Heart left ventricle (tissue), 13 donors: ENCODE data around the gene CFP.

Source experiments
- POLR2A ChIP-seq, 2 donors: fragments of 450-650 bp; IDR thresholded peaks; one replicate each; pipeline ENCODE4 v1.6.1; 2017; ENCODE audit warnings: antibody characterized with exemption in 2 of 2, mild to moderate bottlenecking in 2 of 2, moderate library complexity in 2 of 2
- TF ChIP-seq, protein P1 (sequence below), 12 donors: fragments of 200-600 bp; sonication (generic) in 4 of 12; IDR thresholded peaks; one replicate each; pipeline versions ENCODE4 v1.5.0 to v1.8.0; 2018 to 2022; ENCODE audit warnings: antibody characterized with exemption in 12 of 12, mild to moderate bottlenecking in 5 of 12
- donor health status: ischemic (EF 13 %, LVEDD 7.1; RV severe dilation, severe dysfunction).
- donor health status: DM: no; HTN: yes; CAD: no.
- donor health status: DM: no; HTN: no; CAD: no.
- donor health status: ischemic (EF 25% LVEDD 6.9; RV normal size, moderate dysfunction).
- donor health status: ischemic (EF 25% LVEDD 5.7; RV mildly dilated, moderate dysfunction).
- donor health status: ischemic (EF 35%, LVEDD 5.7; RV mildly dilated, moderate dysfunction).
- donor health status: nonischemic (EF 11% LVEDD 7.7; RV severe dilation, severe dysfunction).
- donor health status: DM: yes; HTN: yes; CAD: no.
- donor health status: PGD.
- donor health status: ischemic (EF 29% LVEDD 5.4; RV normal size, mild dysfunction).
- donor health status: nonischemic (EF 23%, LVEDD 6.1; RV moderate dilation, normal function).

DNA sequence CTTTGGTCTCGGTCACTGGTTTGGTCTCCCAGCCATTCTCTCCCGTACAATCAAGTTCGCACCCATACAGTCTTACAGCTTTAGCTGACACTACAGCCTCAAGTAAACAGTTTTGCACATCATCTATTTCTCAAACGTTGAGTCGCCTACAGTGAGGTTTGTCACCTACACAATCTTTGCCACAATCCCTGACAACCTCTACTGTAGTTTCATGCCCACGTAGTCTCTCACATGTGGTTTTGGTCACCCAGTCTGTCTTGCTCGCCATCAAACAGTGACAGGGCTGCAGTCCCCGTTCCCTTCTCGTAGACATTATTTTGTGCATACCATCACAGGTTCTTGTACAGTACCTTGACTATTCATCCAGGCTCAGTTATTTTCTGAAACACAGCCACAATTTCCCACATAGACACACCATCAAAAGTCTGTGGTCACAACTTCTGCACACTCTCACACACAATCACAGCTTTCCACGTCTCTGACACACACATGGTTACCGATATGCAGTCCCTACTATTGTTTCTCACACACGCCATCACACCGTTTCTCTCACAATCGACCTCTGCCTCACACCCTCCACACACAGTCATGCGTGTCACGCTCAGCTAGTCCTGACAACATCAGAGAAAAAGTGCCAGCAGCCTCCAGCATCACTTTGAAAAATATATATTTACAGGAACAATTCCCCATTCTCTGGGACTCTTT is 5.3 kb upstream of the CFP start:
- TF ChIP-seq, protein P1, sequence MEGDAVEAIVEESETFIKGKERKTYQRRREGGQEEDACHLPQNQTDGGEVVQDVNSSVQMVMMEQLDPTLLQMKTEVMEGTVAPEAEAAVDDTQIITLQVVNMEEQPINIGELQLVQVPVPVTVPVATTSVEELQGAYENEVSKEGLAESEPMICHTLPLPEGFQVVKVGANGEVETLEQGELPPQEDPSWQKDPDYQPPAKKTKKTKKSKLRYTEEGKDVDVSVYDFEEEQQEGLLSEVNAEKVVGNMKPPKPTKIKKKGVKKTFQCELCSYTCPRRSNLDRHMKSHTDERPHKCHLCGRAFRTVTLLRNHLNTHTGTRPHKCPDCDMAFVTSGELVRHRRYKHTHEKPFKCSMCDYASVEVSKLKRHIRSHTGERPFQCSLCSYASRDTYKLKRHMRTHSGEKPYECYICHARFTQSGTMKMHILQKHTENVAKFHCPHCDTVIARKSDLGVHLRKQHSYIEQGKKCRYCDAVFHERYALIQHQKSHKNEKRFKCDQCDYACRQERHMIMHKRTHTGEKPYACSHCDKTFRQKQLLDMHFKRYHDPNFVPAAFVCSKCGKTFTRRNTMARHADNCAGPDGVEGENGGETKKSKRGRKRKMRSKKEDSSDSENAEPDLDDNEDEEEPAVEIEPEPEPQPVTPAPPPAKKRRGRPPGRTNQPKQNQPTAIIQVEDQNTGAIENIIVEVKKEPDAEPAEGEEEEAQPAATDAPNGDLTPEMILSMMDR (IDR thresholded peaks at IDR 0.05) = no peak
- TF ChIP-seq POLR2A (IDR thresholded peaks at IDR 0.05) = no peak
